T-helper 1 cell (primary cell): ENCODE results near the gene MAN1C1.
A peak's percentile ranks its signal among the peaks of the same experiment; 100 is the strongest.

Experiments
- DNase-seq, 5 donors: peaks; one replicate each; pipeline ENCODE4 v3.0.0-alpha.2; 2012 to 2020

Gene MAN1C1

GRCh38 chr1:25819491-25820246 is 203.1 kb downstream of the MAN1C1 start, which contains the start of gene MTFR1L:
MTFR1L (plus strand) TSS chr1:25819954; CDS start chr1:25823105, 3,151 bp downstream.
- peak; percentile 88 to 93 (median 91) for DNase-seq

- peak; percentile 33 to 84 (median 56) for DNase-seq
Measured at GRCh38 chr1:25820247-25821111, 203.9 kb downstream of the MAN1C1 start.

GRCh38 chr1:25821112-25821476 is 204.5 kb downstream of the MAN1C1 start:
- DNase-seq = no peak

- DNase-seq = no peak
Measured at GRCh38 chr1:25821630-25822091, 205.1 kb downstream of the MAN1C1 start.

GRCh38 chr1:25825605-25826004 is 209.0 kb downstream of the MAN1C1 start:
- DNase-seq = no peak

- DNase-seq = no peak
Measured at GRCh38 chr1:25826571-25826970, 210.0 kb downstream of the MAN1C1 start.

GRCh38 chr1:25828491-25828890 is 211.9 kb downstream of the MAN1C1 start:
- no peak for DNase-seq

- DNase-seq = no peak
Measured at GRCh38 chr1:25829046-25829445, 212.5 kb downstream of the MAN1C1 start.

- DNase-seq = no peak
Measured at GRCh38 chr1:25831569-25832196, 215.1 kb downstream of the MAN1C1 start.

GRCh38 chr1:25832336-25833037 is 215.9 kb downstream of the MAN1C1 start:
- no peak for DNase-seq

GRCh38 chr1:25833158-25833557 is 216.6 kb downstream of the MAN1C1 start:
- no peak for DNase-seq
